Tibial nerve (tissue), 3 donors: ENCODE results near the gene SOCS7.

Experiments used
- CTCF ChIP-seq, 5 experiments: fragments of 200-600 bp in 3 of 5; fragments of 450-650 bp in 2 of 5; sonication (generic) in 3 of 5; IDR thresholded peaks; one replicate each; pipeline ENCODE4 v1.5.1; 2016 to 2019; ENCODE audit warnings: antibody characterized with exemption in 5 of 5, mild to moderate bottlenecking in 3 of 5, moderate library complexity in 2 of 5
- POLR2A ChIP-seq, 2 donors: fragments of 450-650 bp; IDR thresholded peaks; one replicate each; pipeline ENCODE4 v1.6.1; 2017; ENCODE audit warnings: antibody characterized with exemption in 2 of 2, mild to moderate bottlenecking in 2 of 2, moderate library complexity in 2 of 2

DNA sequence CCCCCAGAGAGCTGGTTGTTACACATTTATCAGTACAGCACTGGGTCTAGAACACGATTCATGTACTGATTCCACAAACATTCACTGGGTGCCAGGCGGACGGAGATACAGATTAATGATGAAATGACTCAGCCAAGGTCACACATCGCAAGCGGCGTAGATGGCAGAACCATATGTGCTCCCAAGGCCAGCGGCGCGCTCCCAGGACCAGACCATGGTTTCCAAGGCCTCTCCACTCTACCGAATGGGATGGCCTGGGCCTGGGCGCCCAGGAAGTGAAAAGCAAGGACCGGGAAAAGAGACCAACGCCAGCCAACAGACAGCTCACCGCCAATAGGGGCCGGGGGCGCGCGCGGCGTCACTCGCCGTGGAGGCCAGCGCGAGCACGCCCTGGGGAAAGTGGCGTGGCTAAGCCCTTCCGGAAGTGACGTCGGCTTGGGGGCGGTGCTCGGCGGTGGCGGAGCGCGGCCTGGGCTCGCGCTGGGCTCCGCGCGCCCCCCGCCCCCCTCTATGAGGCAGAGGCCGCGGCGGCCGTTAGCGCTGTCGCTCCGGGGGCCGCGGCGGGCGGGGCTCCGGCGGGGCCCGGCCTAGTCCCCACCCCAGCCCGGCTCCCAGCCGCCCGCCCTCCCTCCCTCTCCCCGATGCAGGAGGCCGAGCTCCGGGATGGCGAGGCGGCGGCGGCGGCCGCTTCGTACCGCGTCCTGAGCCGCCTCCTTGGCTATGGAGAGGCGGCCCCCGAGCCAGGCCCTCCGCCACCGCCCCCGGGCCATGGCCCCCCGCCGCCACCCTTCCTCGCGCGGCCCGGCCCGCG is at the start of gene SOCS7:
- TF ChIP-seq CTCF (IDR thresholded peaks at IDR 0.05): peak in 1 of 5 experiments; percentile 9
- TF ChIP-seq POLR2A (IDR thresholded peaks at IDR 0.05): peak in 1 of 2 donors; percentile 71
